Measurements from ENCODE around the gene ADGRV1. TPM values are rescaled to one million over a fixed set of nuclear protein-coding genes. Genes with fewer than 3 reads are reported as not detected.

The ADGRV1 gene
- total RNA-seq, 1 experiment from 2014 or later: 64.8 TPM

GRCh38 chr5:90947667-90948066 is 389.1 kb downstream of the ADGRV1 start:
- no peak overlapping the region for H3K4me2 ChIP-seq (ENCODE audit: insufficient read depth, insufficient read length, low read length)
- H2AFZ ChIP-seq (ENCODE audit: low read length): no peak overlapping the region
- H3K4me3 Mint-ChIP-seq: no peak overlapping the region
- H4K20me1 ChIP-seq (ENCODE audit: control insufficient read depth, insufficient read depth, insufficient read length): no peaks in the 10 kb centered on the region
- TF ChIP-seq CTCF (conservative IDR thresholded peaks at IDR 0.05): no peak
- no peak overlapping the region for H3K14ac ChIP-seq (ENCODE audit: insufficient read depth, low read length)
- no peak overlapping the region for H4K8ac ChIP-seq (replicated peaks; ENCODE audit: insufficient read length, low read depth, low read length)
- H3K9me3 Mint-ChIP-seq: no peaks in the 10 kb centered on the region
- H3K79me2 ChIP-seq (ENCODE audit: insufficient read depth, low read length): no peaks in the 10 kb centered on the region
- H4K91ac ChIP-seq (ENCODE audit: insufficient read length, low read depth, low read length): no peak overlapping the region
- no peaks in the 10 kb centered on the region for H3K4me1 Mint-ChIP-seq
- no CpG with 5 or more reads among the region's 1 CpG for WGBS (ENCODE audit: extremely low coverage, insufficient read length, low lambda C conversion rate)
- no peak overlapping the region for H3K27ac ChIP-seq (ENCODE audit: insufficient read length, low read depth, low read length)
- no peak overlapping the region for H3K27ac Mint-ChIP-seq
- no peak overlapping the region for H3K23ac ChIP-seq (ENCODE audit: insufficient read length, low read depth, low read length)
- DNase-seq: no peak
- no peak overlapping the region for H2BK12ac ChIP-seq (ENCODE audit: insufficient read length, low read depth, low read length)
- H2BK120ac ChIP-seq (ENCODE audit: low read depth, low read length, poor library complexity, severe bottlenecking): no peak overlapping the region
- H2BK15ac ChIP-seq (ENCODE audit: low read depth, low read length): no peak overlapping the region
- peaks cover 5 to 14% (median 5%) of the 10 kb centered on the region in 3 experiments; a peak in 6 of 7 replicates for H3K36me3 Mint-ChIP-seq (ENCODE audit: insufficient read depth in 1 of 3, low read depth in 3 of 3)
- H3K9me3 ChIP-seq (ENCODE audit: control insufficient read depth, low read depth, low read length): no peaks in the 10 kb centered on the region
- no peak overlapping the region for H3K9ac ChIP-seq (ENCODE audit: extremely low read depth, insufficient read length, low read length)
- no peaks in the 10 kb centered on the region for H3K27me3 ChIP-seq (ENCODE audit: insufficient read depth, low read length)
- H3K79me1 ChIP-seq (ENCODE audit: insufficient read depth, low read depth, low read length, poor library complexity, severe bottlenecking): no peaks in the 10 kb centered on the region
- H3T11ph ChIP-seq (ENCODE audit: low read length): no peak overlapping the region
- H4K5ac ChIP-seq (ENCODE audit: insufficient read length, low read depth, low read length): no peak overlapping the region
- H3K4me1 ChIP-seq (ENCODE audit: insufficient read depth, low read length): no peaks in the 10 kb centered on the region
- no peaks in the 10 kb centered on the region for H3K27me3 Mint-ChIP-seq (ENCODE audit: low read depth)
- no peak overlapping the region for H2BK5ac ChIP-seq (ENCODE audit: insufficient read length, low read length)
- H3K4ac ChIP-seq (ENCODE audit: low read depth, low read length): no peak overlapping the region
- no peak overlapping the region for H2BK20ac ChIP-seq (ENCODE audit: low read depth, low read length, poor library complexity, severe bottlenecking)
- no peak overlapping the region for H3K56ac ChIP-seq (ENCODE audit: insufficient read length, low read depth, low read length)
- no peak overlapping the region for H3K18ac ChIP-seq (ENCODE audit: insufficient read length, low read depth, low read length)
- no peak overlapping the region for H2AK5ac ChIP-seq (ENCODE audit: insufficient read length, low read length)
- H3K23me2 ChIP-seq (ENCODE audit: insufficient read length, low read depth, low read length, poor library complexity, severe bottlenecking): no peaks in the 10 kb centered on the region

Data from H9 (cell line).